RCC 7860 (cell line): Measurements from ENCODE around the gene DYRK1A.
"Not testable (repeated sequence)": the region's sequence is repeated elsewhere in the genome, so short reads cannot be mapped to it uniquely, and the experiment has no call there.

Experiments
- DNase-seq: peaks from one replicate; pipeline ENCODE4 v3.0.0-alpha.2; 2015; ENCODE audit warnings: low spot score
- FAIRE-seq: peaks from 2 replicates; lab custom pipeline; 2012; peaks lifted over from hg19 to GRCh38; lab: Jason Lieb, UNC

DYRK1A gene

DNA sequence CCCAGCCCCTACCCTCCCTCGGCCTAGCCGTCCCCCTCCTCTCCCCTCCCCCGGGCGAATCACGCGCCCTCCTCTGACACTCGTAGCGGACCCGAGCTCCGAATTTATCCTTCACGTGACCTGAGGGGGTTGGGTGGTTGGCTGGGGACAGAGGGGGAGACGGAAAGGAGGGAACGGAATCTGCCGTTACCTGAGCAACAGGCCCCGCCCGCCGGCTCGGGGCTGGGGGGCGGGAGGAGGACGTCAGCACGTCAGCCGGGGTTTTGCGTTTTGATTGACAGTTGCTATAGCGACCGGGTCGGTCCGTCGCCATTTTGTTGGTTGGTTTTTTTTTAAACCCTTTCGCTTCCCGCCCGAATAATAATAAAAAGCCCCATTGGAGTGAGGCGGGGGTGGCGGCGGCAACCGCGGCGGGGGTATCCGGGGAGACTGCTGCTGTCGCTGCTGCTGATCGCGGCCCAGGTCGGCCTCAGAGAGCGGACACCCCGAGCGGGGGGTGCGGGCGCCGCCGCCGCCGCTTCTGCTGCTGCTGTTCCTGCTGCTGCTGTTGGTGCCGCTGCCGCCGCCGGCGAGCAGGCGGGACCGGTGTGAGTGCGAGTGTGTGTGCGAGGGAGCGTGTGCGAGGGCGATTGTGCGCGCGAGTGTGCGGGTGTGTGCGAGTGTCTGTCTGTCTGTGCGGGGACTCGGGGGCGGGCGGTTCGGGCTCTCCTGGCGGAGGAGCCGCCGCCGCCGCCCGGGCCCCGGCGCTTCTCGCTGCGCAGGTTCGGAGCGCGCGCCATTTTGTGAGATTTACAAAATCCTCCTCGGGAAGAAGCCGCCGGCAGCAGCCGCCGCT is at the start of gene DYRK1A:
TSS of gene DYRK1A (plus strand) at position 292 of the 835 bp plus-strand sequence. CDS start 53,602 bp downstream, outside the sequence.
- FAIRE-seq (peak; percentile 86), DNase-seq (peak; percentile 97)

DNA sequence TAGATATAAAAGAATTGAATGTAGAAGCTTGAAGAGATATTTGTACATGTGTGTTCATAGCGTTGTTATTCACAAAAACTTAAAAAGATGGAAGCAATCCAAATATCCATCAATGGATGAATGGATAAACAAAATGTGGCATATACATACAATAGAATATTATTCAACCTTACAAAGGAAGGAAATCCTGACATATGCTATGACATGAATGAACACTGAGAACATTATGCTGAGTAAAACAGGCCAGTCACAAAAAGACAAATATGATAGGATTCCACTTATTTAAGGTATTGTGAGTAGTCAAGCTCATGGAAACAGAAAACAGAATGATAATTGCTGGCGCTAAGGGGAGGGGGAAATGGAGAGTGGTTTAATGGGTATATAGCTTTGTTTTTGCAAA is 47.0 kb upstream of the DYRK1A start:
- no peak for DNase-seq
- FAIRE-seq = no peak

DNA sequence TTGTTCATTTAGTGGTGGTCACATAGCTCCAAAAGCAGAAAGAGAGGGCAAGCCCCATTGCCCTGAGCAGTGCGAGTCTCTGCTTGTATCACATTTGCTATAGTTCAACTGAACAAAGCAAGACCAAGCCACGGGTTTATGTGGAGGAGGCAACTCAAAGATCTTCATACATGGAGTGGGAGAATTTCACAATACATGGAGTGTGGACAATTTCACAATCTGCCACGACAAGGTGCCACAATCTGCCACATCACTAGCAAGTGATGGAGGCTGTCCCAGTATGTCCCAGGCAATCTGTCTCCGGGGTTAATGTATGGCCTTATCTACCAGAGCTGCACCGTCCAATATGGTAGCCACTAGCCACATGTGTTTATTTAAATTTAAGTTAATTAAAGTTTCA is 44.5 kb upstream of the DYRK1A start:
- FAIRE-seq (no peak), DNase-seq (no peak)

DNA sequence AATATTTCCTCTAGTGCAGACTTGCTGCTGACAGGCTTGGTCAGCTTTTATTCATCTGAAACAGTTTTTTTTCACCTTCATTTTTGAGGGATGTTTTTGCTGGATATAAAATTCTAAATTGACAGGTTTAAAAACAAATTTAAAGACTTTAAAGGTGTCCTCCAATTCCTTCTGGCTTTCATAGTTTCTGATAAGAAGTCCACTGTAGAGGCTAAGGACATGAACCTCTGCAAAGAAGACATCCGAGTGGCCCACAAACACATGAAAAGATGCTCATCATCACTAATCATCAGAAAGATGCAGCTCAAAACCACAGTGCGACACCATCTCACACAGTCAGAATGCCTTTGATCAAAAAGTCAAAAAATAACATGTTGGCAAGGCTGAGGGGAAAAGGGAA is 42.0 kb upstream of the DYRK1A start:
- DNase-seq (no peak), FAIRE-seq (no peak)

DNA sequence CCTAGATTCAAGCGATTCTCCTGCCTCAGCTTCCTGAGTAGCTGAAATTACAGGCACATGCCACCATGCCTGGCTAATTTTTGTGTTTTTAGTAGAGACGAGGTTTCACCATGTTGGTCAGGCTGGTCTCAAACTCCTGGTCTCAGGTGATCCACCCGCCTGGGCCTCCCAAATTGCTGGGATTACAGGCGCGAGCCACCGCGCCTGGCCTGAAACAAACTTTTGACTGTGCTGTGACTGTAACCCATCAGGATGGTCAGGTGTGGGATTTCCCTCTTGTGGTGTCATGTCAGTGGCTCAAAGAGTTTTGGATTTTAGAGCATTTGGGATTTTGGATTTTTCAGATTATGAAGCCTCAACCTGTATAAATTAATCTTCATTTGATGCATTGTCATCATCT is 38.4 kb upstream of the DYRK1A start:
- not testable (repeated sequence) for FAIRE-seq, DNase-seq

DNA sequence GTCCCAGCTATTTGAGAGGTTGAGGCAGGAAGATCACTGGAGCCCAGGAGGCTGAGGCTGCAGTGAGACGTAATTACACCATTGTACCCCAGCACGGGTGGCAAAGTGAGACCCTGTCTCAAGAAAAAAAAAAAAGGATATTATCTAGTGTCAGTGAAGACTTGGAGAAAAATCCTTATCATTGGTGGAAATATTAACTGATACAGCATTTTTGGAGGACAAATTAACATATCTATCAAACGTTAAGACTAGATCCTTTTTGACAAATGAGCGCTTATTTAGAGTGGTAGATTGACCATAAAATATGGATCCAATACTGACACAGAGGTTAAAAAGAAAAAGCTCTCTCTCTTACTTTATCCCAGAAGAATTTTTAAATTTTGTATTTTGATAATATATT is 35.2 kb upstream of the DYRK1A start:
- DNase-seq (no peak), FAIRE-seq (no peak)

DNA sequence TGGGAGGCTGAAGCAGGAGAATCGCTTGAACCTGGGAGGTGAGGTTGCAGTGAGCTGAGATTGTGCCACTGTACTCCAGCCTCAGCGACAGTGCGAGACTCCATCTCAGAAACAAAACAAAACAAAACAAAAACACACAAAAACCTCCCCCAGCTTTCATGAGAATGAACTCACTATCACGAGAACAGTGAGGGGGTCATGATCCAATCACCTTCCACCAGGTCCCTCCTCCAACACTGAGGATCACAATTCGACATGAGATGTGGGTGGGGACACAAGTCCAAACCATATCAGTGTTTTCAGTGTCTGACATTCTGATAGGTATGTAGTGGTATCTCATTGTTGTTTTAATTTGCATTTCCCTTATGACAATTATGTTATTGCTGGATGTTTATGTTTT is 31.5 kb upstream of the DYRK1A start:
- no peak for DNase-seq
- no peak for FAIRE-seq

DNA sequence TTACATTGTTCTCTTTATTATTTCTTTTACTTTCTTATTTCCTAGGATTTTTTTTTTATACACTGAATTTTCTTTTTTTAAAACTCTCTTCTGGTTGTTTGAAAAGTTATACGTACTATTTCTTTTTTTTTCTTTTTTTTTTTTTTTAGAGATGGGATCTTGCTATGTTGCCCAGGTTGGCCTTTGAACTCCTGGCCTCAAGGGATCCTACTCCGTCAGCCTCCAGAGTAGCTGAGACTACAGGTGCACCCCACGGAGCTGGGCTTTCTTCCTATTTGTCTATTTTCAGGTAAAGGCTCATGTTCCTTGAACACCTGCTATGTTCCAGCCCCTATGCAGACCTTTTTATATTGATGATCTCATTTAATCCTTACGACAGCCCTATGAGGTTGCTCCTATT is 29.4 kb upstream of the DYRK1A start:
- DNase-seq = no peak
- FAIRE-seq = no peak

DNA sequence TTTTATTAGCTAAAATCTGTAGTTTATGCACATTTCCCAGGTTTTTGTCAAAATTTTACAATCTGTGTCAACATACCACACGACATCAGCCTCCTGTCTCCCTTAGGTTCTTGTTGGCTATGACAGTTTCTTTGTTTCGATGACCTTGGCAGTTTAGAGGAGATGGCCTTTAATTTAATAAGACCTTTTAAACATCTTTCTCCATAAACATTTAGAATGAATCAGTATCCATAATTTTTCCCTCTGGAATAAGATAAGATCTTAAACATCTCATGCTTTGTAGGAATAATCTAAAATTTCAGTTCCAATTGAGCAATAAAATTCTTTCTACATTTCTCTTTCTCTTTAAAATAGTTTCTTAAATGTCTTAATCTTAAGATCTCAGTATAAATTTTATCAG is 28.7 kb upstream of the DYRK1A start:
- FAIRE-seq = no peak
- DNase-seq = no peak

DNA sequence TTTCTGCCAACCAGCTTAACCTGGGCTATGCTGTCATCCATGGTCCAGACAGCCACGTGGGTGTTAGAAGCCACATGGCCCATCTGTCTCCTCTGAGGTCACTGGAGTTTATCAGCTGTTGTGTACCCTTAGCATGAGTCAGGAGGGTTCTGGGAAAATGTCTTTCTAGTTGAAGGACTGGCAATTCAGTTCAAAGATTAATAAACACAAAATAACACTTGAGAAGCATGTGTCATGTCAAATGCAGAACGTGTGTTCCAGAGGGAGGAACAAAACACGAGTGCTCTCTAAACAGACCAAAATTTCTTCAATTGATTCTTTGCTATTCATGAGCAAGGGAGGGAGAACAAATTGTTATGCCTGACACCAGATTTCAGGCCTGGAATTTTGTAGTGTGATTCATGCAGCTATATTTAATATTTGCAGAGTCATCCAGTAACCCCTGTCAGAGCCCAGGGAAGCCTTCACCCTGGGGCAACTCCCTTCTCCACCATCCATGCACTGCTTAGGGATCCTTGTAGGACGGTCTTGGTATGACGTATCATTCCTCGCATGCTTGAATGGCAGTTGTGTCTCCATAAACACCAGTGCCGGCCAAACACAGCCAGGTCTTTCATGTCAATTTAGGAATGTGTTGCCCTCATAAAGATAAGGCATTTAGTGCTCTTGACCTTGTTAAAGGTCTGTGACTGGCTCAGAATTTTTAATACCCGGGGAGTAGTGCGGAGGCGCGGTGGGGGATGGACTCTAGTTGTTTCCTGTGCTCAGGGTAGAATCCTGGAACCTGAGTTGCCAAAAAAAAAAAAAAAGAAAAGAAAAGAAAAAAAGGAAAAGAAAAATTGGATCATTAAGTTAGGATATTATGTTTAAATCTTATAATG is 27.7 kb upstream of the DYRK1A start:
- FAIRE-seq = peak; percentile 71
- peak; percentile 91 for DNase-seq

DNA sequence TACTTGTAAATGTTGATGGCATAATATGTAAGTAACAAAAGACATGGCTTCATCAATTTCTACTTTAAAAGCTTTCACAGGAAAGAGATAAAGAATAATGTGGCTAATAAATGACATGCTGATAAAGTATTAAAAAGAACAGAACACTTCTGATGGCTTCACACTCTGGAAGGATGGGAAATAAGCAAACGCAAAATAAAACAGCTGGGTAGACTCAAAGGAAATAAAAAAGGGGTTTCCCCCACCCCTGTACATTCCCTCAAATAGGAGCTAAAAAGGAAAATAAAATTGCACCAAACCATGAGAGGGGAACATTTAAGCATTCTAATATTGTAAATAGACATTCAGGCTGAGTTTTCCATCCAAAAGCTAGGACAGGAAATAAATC is 27.0 kb upstream of the DYRK1A start:
- FAIRE-seq (no peak), DNase-seq (no peak)

DNA sequence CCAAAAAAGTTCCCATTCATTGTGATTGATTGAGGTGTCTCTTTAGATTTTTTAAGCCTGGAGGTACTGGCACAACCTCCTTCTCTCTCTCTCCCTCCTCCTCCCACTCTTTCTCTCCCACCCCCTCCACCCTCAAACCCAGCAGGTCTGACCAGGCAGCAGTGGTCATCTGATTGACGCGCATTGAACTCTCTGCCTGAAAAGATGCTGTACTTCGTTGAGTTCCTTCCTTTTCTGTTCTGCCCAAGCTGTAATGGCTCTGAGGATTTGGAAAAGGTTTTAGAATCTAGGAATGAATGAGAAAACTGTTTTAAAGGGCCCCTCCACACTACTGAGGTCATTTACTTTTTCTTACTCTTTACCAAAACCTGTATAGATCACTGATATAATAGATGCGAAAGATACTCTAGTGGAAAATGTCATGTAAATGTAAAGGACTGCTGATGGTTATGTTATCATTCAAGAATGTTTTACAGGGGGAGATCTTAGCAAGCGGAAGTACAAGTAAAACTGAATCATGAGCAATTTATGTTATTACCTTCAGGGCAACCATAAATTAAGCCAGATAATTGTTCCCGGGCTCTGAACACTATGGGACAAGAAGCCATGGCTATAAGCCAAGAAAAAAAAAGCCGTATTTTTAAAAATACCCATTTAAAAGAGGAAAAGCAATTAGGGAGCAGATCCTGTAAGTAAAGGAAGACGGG is 25.2 kb upstream of the DYRK1A start:
- FAIRE-seq (no peak), DNase-seq (no peak)

DNA sequence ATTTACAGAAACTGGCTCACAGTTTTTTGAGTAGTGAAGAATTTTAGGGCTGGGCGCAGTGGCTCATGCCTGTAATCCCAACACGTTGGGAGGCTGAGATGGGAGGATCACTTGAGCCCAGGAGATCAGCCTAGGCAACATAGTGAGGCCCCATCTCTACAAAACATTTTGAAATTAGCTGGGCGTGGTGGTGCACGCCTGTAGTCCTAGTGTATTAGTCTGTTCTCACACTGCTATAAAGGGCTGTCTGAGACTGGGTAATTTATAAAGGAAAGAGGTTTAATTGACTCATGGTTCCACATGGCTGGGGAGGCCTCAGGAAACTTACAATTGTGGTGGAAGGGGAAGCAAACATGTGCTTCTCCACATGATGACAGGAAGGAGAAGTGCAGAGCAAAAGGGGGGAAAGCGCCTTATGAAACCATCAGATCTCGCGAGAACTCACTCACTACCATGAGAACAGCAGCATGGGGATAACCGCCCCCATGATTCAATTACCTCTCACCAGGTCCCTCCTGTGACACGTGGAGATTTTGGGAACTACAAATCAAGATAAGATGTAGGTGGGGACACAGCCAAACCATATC is 24.4 kb upstream of the DYRK1A start:
- FAIRE-seq (no peak), DNase-seq (no peak)

DNA sequence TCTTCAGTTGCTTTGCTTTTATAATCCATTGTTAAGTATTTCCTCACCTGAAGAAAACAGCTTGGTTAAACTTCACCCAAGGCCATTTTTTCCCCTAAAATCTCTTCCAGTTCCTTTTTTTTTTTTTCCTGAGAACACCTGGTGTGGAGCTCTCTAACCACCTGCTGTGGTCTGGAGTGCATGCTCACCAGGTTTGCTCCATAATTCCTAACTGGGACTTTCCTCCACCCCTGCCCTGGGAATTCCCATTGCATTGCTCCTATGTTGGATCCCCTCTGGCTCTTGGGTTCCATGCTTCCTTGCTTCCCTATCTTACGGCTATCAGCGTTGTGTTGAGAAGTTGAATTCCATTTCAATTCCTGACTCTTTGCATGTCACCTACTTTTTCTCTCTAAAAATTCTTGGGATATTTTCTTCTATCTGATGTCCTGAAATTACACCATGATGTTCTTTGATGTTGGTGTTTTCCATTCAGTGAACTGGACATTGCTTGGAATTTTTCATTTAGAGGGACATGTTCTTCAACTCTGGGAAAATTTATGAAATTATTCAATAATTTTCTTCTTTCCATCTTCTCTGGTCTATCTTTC is 19.6 kb upstream of the DYRK1A start:
- FAIRE-seq = no peak
- no peak for DNase-seq

DNA sequence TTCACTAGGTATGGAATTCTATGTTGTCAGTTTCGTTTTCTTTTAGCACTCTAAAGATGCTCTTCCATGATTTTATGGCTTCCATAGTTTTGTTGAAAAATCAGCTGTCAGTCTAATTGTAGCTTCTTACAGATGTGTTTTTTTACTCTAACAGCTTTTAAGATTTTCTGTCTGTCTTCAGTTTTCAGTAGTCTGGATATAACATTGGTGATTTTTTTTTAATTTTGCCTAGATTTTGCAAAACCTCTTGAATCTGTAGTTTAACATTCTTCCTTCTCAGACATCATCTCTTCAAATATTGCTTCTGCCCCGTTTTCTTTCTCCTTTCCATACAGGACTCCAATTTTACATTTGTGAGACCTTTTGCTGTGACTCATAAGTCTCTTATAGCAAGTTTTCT is 17.9 kb upstream of the DYRK1A start:
- DNase-seq = peak; percentile 16
- FAIRE-seq = no peak

DNA sequence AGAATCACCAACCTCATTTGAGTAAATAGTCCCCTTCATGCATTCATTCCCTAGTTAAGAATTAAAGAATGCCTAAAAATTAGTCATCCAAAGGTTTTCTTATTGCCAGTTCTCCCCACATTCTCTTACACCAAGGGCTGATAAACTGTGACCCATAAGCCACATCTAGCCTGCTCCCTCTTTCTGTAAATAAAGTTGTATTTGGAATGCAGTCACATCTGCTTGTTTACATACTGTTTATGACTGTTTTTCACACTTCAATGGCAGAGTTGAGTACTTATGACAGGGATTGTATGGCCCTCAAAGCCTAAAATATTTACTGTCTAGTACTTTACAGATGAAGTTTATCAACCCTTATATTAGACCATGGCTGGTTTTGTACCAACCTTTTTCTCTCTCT is 16.1 kb upstream of the DYRK1A start:
- FAIRE-seq (no peak), DNase-seq (no peak)

DNA sequence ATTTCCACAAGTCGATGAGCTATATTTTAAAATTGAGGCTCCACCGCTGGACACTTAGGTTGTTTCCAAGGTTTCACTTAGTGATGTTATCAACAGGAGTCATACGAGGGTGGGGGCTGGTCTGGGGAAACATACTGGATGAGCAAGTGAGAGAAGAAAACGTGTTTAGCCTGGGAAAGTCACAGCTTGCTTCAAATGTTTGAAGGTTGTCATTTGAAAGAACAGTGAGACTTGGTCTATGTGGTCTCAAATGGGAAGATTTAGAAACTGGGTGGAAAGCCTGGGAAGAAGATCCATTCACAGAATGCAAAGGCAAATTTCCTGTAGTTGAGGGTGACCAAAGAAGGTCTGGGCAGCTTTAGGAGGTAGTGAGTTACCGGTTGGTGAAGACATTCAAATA is 9.9 kb upstream of the DYRK1A start:
- FAIRE-seq (no peak), DNase-seq (no peak)

DNA sequence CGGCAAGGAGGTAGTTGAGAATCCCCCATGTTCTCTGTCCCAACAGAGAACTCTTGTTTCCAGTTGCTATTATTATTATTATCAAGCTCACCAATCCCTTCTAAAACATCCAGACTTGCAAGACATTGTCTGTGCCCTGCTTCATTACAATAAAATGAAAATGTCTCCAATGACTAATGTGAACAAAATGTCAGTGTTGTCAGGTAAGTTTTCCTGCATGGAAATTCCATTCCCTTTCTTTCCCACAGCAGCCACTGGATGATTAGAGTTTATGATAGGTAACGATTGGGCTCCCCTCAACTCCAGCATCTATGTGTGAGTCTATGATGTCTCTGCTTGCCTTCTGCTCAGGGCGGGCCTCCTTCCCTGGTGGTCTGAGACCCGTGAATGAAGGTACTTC is 8.9 kb upstream of the DYRK1A start:
- FAIRE-seq = no peak
- DNase-seq = no peak

DNA sequence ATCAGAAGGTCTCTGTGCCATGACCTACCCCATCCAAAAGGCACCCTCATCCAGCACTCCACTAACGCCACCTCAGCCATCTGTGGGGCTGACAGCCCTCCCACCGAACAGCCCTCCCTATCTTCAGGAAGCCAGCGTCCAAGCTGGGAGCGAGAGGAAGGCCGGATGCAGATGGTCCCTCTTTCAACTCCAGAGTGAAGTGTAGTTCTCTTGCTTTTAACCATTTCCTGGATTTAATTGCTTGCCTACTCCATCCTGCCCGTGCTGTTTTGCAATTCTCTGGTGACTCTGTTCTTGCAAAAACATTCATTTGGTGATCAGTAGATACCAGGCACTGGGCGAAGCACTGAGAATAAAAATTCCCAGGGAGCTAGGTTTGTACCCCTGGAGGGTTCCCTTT is 8.2 kb upstream of the DYRK1A start:
- DNase-seq (no peak), FAIRE-seq (no peak)

DNA sequence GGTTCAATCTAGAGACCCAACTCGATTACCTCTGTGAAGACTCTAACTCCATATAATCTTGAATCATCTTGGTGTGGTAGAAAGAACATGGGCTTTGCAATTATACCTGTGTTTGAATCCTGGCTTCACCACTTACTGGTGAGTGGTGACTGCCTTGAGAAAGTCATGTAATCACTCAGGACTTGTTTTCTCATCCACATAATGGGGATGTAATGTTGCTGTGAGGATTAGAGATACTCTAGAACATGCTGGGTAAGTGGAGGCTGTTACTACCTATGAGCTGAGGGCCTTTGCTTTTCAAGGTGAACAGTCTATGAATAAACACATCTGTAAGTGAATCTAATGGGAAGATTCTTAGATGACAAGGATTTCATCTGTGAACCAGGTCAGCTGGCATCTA is 2.6 kb upstream of the DYRK1A start:
- DNase-seq = no peak

DNA sequence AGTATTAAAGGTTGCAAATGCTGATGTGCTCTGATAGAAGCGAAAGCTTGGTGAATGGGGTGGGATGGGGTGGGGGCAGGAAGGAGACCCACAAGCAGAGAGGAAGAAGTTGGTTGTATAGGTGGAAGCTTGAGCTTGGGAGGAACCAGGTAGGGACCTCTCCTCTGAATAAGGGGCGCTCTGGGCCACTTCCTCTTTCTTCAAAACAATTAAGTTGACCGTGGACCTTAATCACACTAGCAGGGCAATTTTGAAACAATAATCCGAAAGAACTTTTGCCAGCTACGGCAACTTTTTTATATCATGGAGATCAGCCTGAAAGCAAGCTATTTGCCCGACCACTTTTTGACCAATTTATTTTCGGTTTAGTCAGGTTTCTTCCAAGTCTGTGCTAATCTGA is 1.9 kb upstream of the DYRK1A start:
- FAIRE-seq (no peak), DNase-seq (no peak)

More for the DNA sequence above, 2.6 kb upstream of the DYRK1A start:
- FAIRE-seq = no peak
